Left lung (tissue), 10 donors: ENCODE results near the gene TELO2. TPM values are rescaled to one million over a fixed set of nuclear protein-coding genes. Genes with fewer than 3 reads are reported as not detected.
A peak's percentile ranks its signal among the peaks of the same experiment; 100 is the strongest.

Experiments
- ATAC-seq: fragments of 200-7000 bp; cut with Tn5 transposase; one replicate; pipeline ENCODE4 v1.9.1; 2020; ENCODE audit warnings: moderate library complexity
- DNase-seq, 4 donors: peaks; one replicate each; pipeline ENCODE4 v3.0.0-alpha.2; 2013 to 2020
- H3K27ac ChIP-seq, 2 donors: fragments of 200-600 bp; sonication (generic) in 1 of 2; one replicate each; pipeline versions ENCODE4 v1.5.0 to v1.8.0; 2020 to 2021
- H3K27me3 ChIP-seq, 2 donors: fragments of 200-600 bp; sonication (generic) in 1 of 2; one replicate each; pipeline versions ENCODE4 v1.5.0 to v1.8.0; 2020 to 2021
- H3K36me3 ChIP-seq, 2 donors: fragments of 200-600 bp; sonication (generic) in 1 of 2; one replicate each; pipeline versions ENCODE4 v1.5.0 to v1.8.0; 2020 to 2021
- H3K4me1 ChIP-seq, 2 donors: fragments of 200-600 bp; one replicate each; pipeline ENCODE4 v1.8.0; 2021
- H3K4me3 ChIP-seq, 2 donors: fragments of 200-600 bp; sonication (generic) in 1 of 2; one replicate each; pipeline versions ENCODE4 v1.5.0 to v1.8.0; 2020 to 2021; ENCODE audit warnings: mild to moderate bottlenecking in 1 of 2
- H3K9me3 ChIP-seq, 2 donors: fragments of 200-600 bp; sonication (generic) in 1 of 2; one replicate each; pipeline versions ENCODE4 v1.5.0 to v1.8.0; 2020 to 2021
- intact Hi-C, 2 donors: fragments of 100-400 bp; cut with DNase I; formaldehyde crosslinking; loops; one replicate each; pipeline versions ENCODE4 v1.11.2 to v1.14.2; 2022
- polyA plus RNA-seq, 6 donors: library from polyadenylated mRNA; unstranded; fragments of 120-200 nt; gene quantifications; one replicate each; pipeline ENCODE4 v1.2.1, GENCODE V29; 2013; ENCODE audit not compliant: insufficient read length in 6 of 6
- total RNA-seq, 2 donors: library from RNA; stranded (reverse); fragmentation: NEBNext Ultra II Directional; extraction: Animal tissue kit (Norgen Biotek cat#: 25700); gene quantifications; one replicate each; pipeline ENCODE4 v1.2.1, GENCODE V29; 2021
- TF ChIP-seq, protein P1 (sequence below), 2 donors: fragments of 200-600 bp; sonication (generic) in 1 of 2; IDR thresholded peaks; one replicate each; pipeline versions ENCODE4 v1.5.0 to v1.8.0; 2021; ENCODE audit warnings: antibody characterized with exemption in 2 of 2
- donor health status: DM: no; HTN: yes; CAD: no.
- donor health status: DM: no; HTN: no; CAD: no.

The TELO2 gene
- total and polyA plus RNA-seq, 8 donors, result 24.5 to 49.1 (median 35.1) TPM

DNA sequence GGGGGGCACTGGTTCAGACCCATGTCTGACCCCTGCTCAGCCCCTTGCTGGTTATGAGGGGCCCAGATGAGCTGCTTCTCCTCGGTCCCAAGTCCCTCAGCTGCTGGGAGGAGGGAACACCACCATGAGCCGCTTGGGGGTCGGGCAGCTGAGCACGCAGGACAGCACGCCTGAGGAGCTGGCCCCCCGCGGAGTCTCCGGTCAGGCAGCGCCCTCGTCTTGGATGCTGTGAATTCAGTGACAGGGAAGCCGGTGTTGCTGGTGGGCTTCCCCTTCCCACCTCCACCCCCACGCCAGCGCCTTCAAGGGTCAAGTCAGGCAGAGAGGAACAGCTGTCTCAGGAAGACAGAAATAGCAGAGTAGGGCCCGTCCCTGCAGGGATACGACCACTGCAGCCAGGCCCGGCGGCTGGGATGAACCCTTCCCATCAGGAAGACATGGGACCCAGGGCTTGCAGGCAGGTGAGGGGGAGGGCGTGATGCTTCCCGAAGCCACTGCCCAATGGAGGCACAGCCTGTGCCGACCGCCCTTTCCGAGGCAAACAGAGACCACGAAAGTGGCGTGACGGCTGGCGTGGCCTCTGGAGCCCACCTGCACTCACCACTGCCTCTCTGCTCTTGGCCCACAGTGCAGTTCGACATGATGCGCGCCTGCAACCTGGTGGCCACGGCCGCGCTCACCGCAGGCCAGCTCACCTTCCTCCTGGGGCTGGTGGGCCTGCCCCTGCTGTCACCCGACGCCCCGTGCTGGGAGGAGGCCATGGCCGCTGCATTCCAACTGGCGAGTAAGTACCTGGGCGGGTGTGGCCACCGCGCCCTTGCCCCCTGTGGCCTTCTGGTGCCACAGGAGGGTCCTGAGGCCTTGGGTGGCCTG is 48.4 kb downstream of the TELO2 start:
- no peaks in the 10 kb centered on the region for H3K27me3 ChIP-seq
- peaks cover 9 to 87% of the 10 kb centered on the region in 2 donors for H3K4me1 ChIP-seq
- intact Hi-C loops, result no loop called here
- H3K36me3 ChIP-seq, result peaks cover 0 to 66% of the 10 kb centered on the region in 2 donors
- ATAC-seq (no peak), DNase-seq (peak in 1 of 4 donors; percentile 73)
- no peaks in the 10 kb centered on the region for H3K9me3 ChIP-seq
- TF ChIP-seq, protein P1, sequence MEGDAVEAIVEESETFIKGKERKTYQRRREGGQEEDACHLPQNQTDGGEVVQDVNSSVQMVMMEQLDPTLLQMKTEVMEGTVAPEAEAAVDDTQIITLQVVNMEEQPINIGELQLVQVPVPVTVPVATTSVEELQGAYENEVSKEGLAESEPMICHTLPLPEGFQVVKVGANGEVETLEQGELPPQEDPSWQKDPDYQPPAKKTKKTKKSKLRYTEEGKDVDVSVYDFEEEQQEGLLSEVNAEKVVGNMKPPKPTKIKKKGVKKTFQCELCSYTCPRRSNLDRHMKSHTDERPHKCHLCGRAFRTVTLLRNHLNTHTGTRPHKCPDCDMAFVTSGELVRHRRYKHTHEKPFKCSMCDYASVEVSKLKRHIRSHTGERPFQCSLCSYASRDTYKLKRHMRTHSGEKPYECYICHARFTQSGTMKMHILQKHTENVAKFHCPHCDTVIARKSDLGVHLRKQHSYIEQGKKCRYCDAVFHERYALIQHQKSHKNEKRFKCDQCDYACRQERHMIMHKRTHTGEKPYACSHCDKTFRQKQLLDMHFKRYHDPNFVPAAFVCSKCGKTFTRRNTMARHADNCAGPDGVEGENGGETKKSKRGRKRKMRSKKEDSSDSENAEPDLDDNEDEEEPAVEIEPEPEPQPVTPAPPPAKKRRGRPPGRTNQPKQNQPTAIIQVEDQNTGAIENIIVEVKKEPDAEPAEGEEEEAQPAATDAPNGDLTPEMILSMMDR (IDR thresholded peaks at IDR 0.05), result no peak
- H3K27ac ChIP-seq, result peak overlapping the region; percentile 73 to 78
- H3K4me3 ChIP-seq, result no peak overlapping the region

DNA sequence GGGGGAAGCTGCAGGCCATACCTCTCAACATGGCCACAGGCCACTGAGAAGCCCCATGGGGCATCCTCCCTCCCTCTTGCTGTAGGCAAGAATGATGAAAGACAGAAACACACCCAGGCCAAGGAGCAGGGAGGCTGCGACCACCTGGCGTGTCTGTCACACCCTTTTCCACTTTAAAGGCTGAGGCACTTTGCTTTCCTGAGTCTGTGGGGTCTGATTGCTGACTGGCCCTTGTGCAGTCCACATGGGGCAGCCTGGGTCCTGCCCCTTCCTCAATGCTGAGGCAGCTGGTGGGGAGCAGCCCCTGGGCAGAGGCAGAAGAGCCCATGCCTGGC is 49.0 kb downstream of the TELO2 start:
- no peaks in the 10 kb centered on the region for H3K9me3 ChIP-seq
- H3K27me3 ChIP-seq, result no peaks in the 10 kb centered on the region
- intact Hi-C loops, result no loop called here
- ATAC-seq, result no peak
- no peak overlapping the region for H3K4me3 ChIP-seq
- H3K4me1 ChIP-seq, result peaks cover 9 to 87% of the 10 kb centered on the region in 2 donors
- H3K36me3 ChIP-seq, result peaks cover 0 to 66% of the 10 kb centered on the region in 2 donors
- TF ChIP-seq, protein P1 (IDR thresholded peaks at IDR 0.05), result no peak
- DNase-seq, result no peak
- H3K27ac ChIP-seq, result peak overlapping the region; percentile 73 to 78

DNA sequence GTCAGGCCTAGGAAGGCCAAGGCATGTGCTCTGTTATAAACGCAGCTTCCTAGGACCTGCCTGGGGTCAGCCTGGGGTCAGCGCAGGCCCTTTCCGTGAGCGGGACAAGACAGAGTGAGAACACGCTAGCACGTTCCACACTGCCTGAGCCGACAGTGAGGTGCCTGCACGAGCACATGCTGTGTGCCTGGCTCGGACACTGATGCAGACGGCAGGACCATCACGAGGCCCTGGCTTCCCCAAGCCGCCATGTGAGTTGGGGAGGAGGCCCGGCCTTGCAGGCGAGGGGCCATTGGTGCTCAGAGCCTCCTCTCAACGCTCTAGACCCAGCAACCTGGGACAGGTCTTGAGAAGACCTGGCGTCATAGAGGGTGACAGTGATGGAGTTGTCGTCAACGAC is 49.4 kb downstream of the TELO2 start:
- peak in 1 of 4 donors; percentile 69 for DNase-seq
- Histone ChIP-seq H3K4me3 (no peak overlapping the region), H3K27me3 (no peaks in the 10 kb centered on the region), H3K9me3 (no peaks in the 10 kb centered on the region), H3K27ac (peak overlapping the region; percentile 73 to 78), H3K36me3 (peaks cover 0 to 63% of the 10 kb centered on the region in 2 donors), H3K4me1 (peaks cover 9 to 87% of the 10 kb centered on the region in 2 donors)
- TF ChIP-seq, protein P1 (IDR thresholded peaks at IDR 0.05), result no peak
- intact Hi-C loops, result no loop called here
- ATAC-seq, result no peak

DNA sequence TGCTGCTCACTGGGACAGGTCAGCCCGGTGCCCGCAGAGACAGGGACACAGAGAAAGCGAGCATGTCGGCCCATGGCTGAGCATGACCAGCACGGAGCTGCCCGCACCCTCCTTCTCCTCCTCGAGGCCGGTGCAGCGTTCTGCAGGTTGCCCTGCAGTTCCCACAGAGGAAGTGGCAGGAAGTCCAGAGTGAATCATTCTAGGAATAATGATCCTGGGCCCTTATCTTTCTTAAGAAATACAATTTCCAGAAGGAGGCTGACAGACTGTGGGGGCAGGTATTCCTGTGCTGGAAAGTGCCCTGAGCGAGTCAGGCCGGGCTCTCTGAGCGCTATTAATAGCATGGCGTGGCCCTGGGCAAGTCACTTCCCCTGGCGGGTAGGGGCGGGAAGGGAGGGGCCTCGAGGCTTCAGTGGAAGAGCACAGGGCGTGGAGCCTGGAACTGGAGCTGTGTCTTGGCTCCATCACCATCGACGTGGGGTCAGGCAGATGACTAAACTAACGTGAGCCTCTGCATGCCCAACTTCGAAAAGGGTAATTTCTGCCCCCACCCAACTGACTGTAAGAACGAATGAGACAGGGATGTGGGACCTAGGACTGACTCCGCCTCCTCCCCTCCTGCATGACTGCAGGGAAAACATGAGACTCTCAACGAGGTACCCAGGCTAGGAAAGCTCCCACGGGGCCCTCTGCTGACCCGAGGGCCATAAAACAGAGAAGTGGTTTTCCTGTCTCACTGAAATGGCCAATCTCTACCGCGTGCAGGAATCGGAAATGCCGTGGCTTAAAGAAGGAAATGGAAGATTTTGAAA is 50.1 kb downstream of the TELO2 start:
- Histone ChIP-seq H3K9me3 (no peaks in the 10 kb centered on the region), H3K27me3 (no peaks in the 10 kb centered on the region), H3K4me1 (peaks cover 9 to 87% of the 10 kb centered on the region in 2 donors), H3K36me3 (peaks cover 0 to 56% of the 10 kb centered on the region in 2 donors), H3K4me3 (peak overlapping the region in 1 of 2 donors; percentile 0), H3K27ac (peak overlapping the region; percentile 73 to 78)
- peak; percentile 71 for ATAC-seq
- intact Hi-C loops, result no loop called here
- TF ChIP-seq, protein P1 (IDR thresholded peaks at IDR 0.05), result no peak
- peak in 3 of 4 donors; percentile 31 to 89 (median 67) for DNase-seq
